Measurements from ENCODE around the gene HNRNPA3. TPM values are rescaled to one million over a fixed set of nuclear protein-coding genes. Genes with fewer than 3 reads are reported as not detected.

Gene HNRNPA3
- total RNA-seq, 1 experiment from 2014 or later, result 406 TPM

- TF ChIP-seq ZSCAN18 (CRISPR knock-in tag; IDR thresholded peaks at IDR 0.05), result no peak
- no peak for TF ChIP-seq RORB (CRISPR knock-in tag; IDR thresholded peaks at IDR 0.05)
- TF ChIP-seq PRRX2 (CRISPR knock-in tag; IDR thresholded peaks at IDR 0.05), result no peak
- TF ChIP-seq ZNF263 (CRISPR knock-in tag; IDR thresholded peaks at IDR 0.05; ENCODE audit: low read depth), result no peak
- TF ChIP-seq ZBTB43 (CRISPR knock-in tag; IDR thresholded peaks at IDR 0.05), result no peak
- TF ChIP-seq FOXJ3 (CRISPR knock-in tag; IDR thresholded peaks at IDR 0.05; ENCODE audit: borderline replicate concordance), result no peak
- TF ChIP-seq JAZF1 (CRISPR knock-in tag; IDR thresholded peaks at IDR 0.05), result no peak
- no peak for TF ChIP-seq KAT7 (CRISPR knock-in tag; IDR thresholded peaks at IDR 0.05; ENCODE audit: borderline replicate concordance)
- no peak for TF ChIP-seq ZNF532 (CRISPR knock-in tag; IDR thresholded peaks at IDR 0.05; ENCODE audit: borderline replicate concordance)
- 0 out of 2 replicates have a peak, but pooled peaks have one; percentile 56 for TF ChIP-seq ZNF219 (CRISPR knock-in tag; IDR thresholded peaks at IDR 0.05; ENCODE audit: borderline replicate concordance)
- no peak for TF ChIP-seq ZNF317 (CRISPR knock-in tag; IDR thresholded peaks at IDR 0.05; ENCODE audit: borderline replicate concordance, low read depth)
- TF ChIP-seq USF1 (CRISPR knock-in tag; IDR thresholded peaks at IDR 0.05), result 0 out of 2 replicates have a peak, but pooled peaks have one; percentile 14
- 0 out of 2 replicates have a peak, but pooled peaks have one; percentile 38 for TF ChIP-seq TEAD4 (CRISPR knock-in tag; IDR thresholded peaks at IDR 0.05)
- TF ChIP-seq PRDM15 (CRISPR knock-in tag; IDR thresholded peaks at IDR 0.05), result no peak
- no peak for TF ChIP-seq NFYB (CRISPR knock-in tag; conservative IDR thresholded peaks at IDR 0.05; ENCODE audit: low read depth)
- no peak for TF ChIP-seq E2F5 (CRISPR knock-in tag; IDR thresholded peaks at IDR 0.05)
- TF ChIP-seq GTF2I (CRISPR knock-in tag; conservative IDR thresholded peaks at IDR 0.05), result no peak
- no peak for TF ChIP-seq RELA (CRISPR knock-in tag; IDR thresholded peaks at IDR 0.05; ENCODE audit: borderline replicate concordance)
- no peak for TF ChIP-seq ZNF671 (CRISPR knock-in tag; IDR thresholded peaks at IDR 0.05)
- TF ChIP-seq IRF1 (CRISPR knock-in tag; IDR thresholded peaks at IDR 0.05), result no peak
- no peak for TF ChIP-seq E2F4 (CRISPR knock-in tag; IDR thresholded peaks at IDR 0.05; ENCODE audit: borderline replicate concordance, low read depth)
- TF ChIP-seq CREB1 (CRISPR knock-in tag; IDR thresholded peaks at IDR 0.05), result no peak
- TF ChIP-seq HMGXB4 (CRISPR knock-in tag; IDR thresholded peaks at IDR 0.05), result 0 out of 2 replicates have a peak, but pooled peaks have one; percentile 23
These were observed 51.7 kb downstream of the HNRNPA3 start (continued) for GRCh38 chr2:177264209-177264692.

Measured in WTC11 (cell line).